Right atrium auricular region (tissue), 2 donors: ENCODE data around the gene NOTCH2. TPM values are rescaled to one million over a fixed set of nuclear protein-coding genes. Genes with fewer than 3 reads are reported as not detected.

ENCODE experiments used
- DNase-seq: peaks from one replicate; pipeline ENCODE4 v3.0.0-alpha.2; 2019; ENCODE audit warnings: low spot score
- H3K27ac ChIP-seq, 2 donors: fragments of 200-600 bp; sonication (generic); 1 replicate in 1 of 2; 2 replicates in 1 of 2; pipeline ENCODE4 v1.5.1; 2016 to 2019
- H3K27me3 ChIP-seq, 2 donors: fragments of 200-600 bp; sonication (generic); one replicate each; pipeline versions ENCODE4 v1.5.1 to v1.6.0; 2017 to 2019
- H3K36me3 ChIP-seq: fragments of 200-600 bp; sonication (generic); one replicate; pipeline ENCODE4 v1.5.1; 2016
- H3K4me1 ChIP-seq, 2 donors: fragments of 200-600 bp; sonication (generic); one replicate each; pipeline versions ENCODE4 v1.5.1 to v1.6.0; 2017 to 2019
- H3K4me3 ChIP-seq, 2 donors: fragments of 200-600 bp; sonication (generic); 1 replicate in 1 of 2; 2 replicates in 1 of 2; pipeline ENCODE4 v1.5.1; 2017 to 2019; ENCODE audit warnings: mild to moderate bottlenecking in 1 of 2, moderate library complexity in 1 of 2
- H3K9me3 ChIP-seq, 2 donors: fragments of 200-600 bp; sonication (generic); one replicate each; pipeline ENCODE4 v1.5.1; 2019
- total RNA-seq, 2 donors: library from RNA; depleted of rRNA; stranded (reverse); fragments of >200 nt; gene quantifications; one replicate each; pipeline ENCODE4 v1.1.0, GENCODE V29; 2016
- TF ChIP-seq, protein P1 (sequence below), 2 donors: fragments of 200-600 bp; sonication (generic); IDR thresholded peaks; one replicate each; pipeline ENCODE4 v1.5.1; 2019; ENCODE audit warnings: antibody characterized with exemption in 2 of 2

Gene NOTCH2
- total RNA-seq, 2 donors from 2014 or later, result 26.7 to 45.9 TPM

DNA sequence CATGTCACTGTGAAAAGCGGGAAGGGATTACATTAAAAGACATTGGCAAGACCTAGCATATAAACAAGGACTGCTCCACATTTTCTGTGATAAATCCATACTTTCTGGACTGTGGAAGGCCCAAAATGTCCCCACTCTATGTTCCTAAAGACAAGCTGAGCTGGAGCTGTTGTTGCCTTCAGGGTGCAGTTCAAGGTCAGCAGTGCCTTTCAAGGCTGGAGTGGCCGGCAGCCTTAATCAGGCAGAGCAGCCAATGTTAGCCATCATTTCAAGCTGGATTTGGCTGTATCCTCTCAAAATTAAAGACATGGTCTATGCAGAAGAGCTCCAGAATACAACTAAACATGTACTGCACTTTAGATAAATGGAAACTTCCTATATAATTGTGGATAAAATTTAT is 102.8 kb downstream of the NOTCH2 start:
- Histone ChIP-seq H3K27me3 (no peaks in the 10 kb centered on the region), H3K36me3 (peaks cover 46% of the 10 kb centered on the region), H3K4me1 (peaks cover 0 to 33% of the 10 kb centered on the region in 2 donors), H3K4me3 (no peak overlapping the region), H3K27ac (peak overlapping the region; percentile 25 to 60), H3K9me3 (no peaks in the 10 kb centered on the region)
- DNase-seq, result no peak
- TF ChIP-seq, protein P1, sequence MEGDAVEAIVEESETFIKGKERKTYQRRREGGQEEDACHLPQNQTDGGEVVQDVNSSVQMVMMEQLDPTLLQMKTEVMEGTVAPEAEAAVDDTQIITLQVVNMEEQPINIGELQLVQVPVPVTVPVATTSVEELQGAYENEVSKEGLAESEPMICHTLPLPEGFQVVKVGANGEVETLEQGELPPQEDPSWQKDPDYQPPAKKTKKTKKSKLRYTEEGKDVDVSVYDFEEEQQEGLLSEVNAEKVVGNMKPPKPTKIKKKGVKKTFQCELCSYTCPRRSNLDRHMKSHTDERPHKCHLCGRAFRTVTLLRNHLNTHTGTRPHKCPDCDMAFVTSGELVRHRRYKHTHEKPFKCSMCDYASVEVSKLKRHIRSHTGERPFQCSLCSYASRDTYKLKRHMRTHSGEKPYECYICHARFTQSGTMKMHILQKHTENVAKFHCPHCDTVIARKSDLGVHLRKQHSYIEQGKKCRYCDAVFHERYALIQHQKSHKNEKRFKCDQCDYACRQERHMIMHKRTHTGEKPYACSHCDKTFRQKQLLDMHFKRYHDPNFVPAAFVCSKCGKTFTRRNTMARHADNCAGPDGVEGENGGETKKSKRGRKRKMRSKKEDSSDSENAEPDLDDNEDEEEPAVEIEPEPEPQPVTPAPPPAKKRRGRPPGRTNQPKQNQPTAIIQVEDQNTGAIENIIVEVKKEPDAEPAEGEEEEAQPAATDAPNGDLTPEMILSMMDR (IDR thresholded peaks at IDR 0.05), result no peak

DNA sequence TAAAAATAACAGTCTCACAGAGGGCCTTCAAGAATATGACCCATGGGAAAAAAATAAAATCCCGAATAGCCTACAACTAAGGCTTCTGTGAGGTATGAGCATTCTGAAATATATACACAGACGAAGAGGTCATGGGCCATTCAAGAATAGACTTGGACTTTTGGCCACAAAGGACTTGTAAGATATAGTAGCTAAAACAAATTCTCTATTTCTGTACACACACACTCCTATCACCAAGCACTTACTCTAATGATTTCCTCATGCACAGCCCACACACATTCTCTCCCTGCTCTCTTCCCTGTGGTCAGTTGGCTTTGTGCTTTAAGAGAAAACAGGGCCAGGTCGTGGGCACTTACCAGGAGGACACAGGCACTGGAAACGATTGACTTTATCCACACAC is 103.4 kb downstream of the NOTCH2 start:
- TF ChIP-seq, protein P1 (IDR thresholded peaks at IDR 0.05), result no peak

DNA sequence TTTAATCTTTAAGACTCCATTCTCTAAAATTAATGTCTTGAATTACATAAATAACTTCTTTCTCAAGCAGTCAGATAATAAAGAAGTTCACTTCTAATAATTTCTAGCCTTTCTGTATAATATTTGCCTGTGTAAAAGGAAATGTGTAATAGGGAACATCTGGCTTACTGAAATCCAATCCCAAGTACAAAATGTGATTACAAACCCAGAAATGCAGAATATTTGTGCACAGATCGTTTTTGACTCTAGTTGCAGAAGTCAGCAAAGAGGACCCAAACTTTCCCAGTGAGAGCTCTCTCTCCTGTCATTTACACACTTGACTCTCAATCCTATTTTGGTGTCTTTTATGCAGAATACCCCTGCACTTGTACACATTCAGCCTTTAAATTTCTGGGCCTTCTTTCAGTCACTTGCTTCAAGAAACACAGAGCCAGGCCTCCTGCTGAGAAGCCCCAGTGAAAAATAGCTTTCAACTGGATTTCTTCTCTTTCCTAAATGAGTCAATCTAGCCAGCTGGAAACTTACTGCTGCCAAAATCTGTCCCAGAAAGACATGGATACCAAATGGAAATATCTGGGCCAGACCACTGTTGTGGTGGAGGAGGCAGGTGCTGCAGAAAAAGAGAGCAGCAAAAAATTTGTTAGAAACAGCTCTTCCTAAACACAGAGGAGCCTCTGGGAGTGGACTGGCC is 104.6 kb downstream of the NOTCH2 start:
- no peaks in the 10 kb centered on the region for H3K27me3 ChIP-seq
- H3K4me1 ChIP-seq, result peaks cover 0 to 35% of the 10 kb centered on the region in 2 donors
- no peaks in the 10 kb centered on the region for H3K9me3 ChIP-seq
- H3K27ac ChIP-seq, result peak overlapping the region; percentile 41 to 60
- DNase-seq, result no peak
- no peak overlapping the region for H3K4me3 ChIP-seq
- H3K36me3 ChIP-seq, result peaks cover 46% of the 10 kb centered on the region
- TF ChIP-seq, protein P1 (IDR thresholded peaks at IDR 0.05), result no peak

More for the DNA sequence above, 103.4 kb downstream of the NOTCH2 start:
- peak overlapping the region; percentile 25 to 60 for H3K27ac ChIP-seq
- peaks cover 46% of the 10 kb centered on the region for H3K36me3 ChIP-seq
- peaks cover 0 to 35% of the 10 kb centered on the region in 2 donors for H3K4me1 ChIP-seq
- DNase-seq, result no peak
- no peak overlapping the region for H3K4me3 ChIP-seq
- no peaks in the 10 kb centered on the region for H3K9me3 ChIP-seq
- no peaks in the 10 kb centered on the region for H3K27me3 ChIP-seq

DNA sequence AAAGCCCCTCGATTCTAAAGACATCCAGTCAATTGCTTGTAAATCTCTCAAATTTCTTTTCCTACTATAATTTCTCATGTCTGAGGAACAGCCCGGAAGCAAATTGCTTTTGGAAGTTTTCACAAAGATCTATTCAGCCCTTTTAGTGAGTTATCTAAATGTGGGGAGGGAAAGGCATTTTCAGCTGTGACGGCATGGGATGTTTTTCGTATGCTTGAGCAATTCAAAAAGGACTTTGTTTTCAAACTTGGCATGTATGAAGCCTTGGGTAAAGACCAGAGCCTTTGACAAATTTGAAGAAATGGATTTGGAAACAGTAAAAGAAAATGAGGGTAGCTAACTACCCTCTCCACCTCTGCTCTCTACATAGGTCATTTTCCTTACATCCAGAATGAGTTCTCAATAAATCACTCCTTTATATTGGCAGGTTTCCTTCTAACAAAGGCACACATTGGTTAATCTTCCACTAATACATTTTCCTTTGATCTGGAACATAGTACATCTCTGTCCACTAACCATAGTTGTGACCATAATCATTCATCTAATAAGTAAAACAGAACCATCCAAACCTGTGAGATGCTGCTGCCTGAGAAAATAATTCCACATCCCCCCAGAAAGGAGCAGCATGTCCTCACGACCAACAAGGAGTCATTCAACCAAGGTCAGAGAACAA is 107.0 kb downstream of the NOTCH2 start:
- H3K4me1 ChIP-seq, result peaks cover 0 to 35% of the 10 kb centered on the region in 2 donors

DNA sequence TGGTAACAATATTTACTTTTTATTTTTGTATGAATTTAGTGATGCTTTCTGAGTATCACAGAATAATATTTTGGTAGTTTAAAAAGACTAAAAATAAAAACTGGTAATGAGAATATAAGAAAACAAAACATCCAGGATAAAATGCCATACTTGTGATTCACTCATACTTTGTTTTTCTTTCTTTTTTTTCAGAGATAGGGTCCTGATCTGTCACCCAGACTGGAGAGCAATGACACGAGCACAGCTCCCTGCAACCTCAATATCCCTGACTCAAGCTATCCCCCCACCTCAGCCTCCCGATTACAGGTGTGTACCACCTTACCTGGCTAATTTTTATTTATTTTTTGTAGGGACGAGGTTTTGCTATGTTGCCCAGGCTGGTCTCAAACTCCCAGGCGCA is 109.0 kb downstream of the NOTCH2 start:
- peaks cover 0 to 18% of the 10 kb centered on the region in 2 donors for H3K4me1 ChIP-seq
- no peak for DNase-seq
- H3K27ac ChIP-seq, result peak overlapping the region in 1 of 2 donors; percentile 58
- H3K27me3 ChIP-seq, result no peaks in the 10 kb centered on the region
- TF ChIP-seq, protein P1 (IDR thresholded peaks at IDR 0.05), result no peak
- no peak overlapping the region for H3K4me3 ChIP-seq
- peaks cover 12% of the 10 kb centered on the region for H3K36me3 ChIP-seq
- H3K9me3 ChIP-seq, result no peaks in the 10 kb centered on the region

More for the DNA sequence above, 107.0 kb downstream of the NOTCH2 start:
- Histone ChIP-seq H3K27me3 (no peaks in the 10 kb centered on the region), H3K4me3 (no peak overlapping the region), H3K9me3 (no peaks in the 10 kb centered on the region), H3K27ac (peak overlapping the region; percentile 25 to 58), H3K36me3 (peaks cover 24% of the 10 kb centered on the region)
- peak; percentile 71 for DNase-seq
- TF ChIP-seq, protein P1 (IDR thresholded peaks at IDR 0.05), result no peak
